ENCODE results near the gene PPM1L. TPM values are rescaled to one million over a fixed set of nuclear protein-coding genes. Genes with fewer than 3 reads are reported as not detected.

The PPM1L gene
- total RNA-seq, 1 donor from 2014 or later: 2.7 TPM

DNA sequence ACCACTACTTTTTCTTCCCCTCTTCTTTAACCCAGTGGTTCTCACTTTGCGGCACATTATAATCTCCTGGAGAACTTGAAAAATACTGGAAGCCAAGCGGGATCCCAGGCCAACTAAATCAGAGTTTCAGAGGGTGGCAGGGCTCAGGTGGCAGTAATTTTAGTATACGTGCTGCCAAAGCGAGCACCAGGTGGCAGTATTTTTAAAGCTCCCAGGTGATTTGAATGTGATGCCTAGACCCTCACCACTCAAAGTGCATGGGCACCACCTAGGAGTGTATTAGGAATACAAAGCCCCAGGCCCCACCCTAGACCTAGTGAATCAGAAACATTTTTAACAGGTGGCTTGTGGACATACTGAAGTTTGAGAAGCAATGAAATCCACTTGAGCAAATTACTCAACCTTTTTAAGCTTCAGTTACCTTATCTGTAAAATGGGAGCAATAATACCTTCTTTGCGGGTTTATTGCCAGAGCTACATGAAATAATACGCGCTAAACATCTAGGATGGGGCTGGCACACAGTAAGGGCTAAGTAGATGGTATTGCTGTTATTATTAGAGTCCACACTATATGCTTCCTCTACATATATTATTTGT is 340.8 kb downstream of the PPM1L start:
- peaks cover 2% of the 10 kb centered on the region for H3K36me3 Mint-ChIP-seq (ENCODE audit: low read depth)
- peaks cover 3% of the 10 kb centered on the region for H3K27me3 Mint-ChIP-seq
- H3K4me1 Mint-ChIP-seq: no peaks in the 10 kb centered on the region
- DNase-seq: peak; percentile 63
- no peak overlapping the region for H3K27ac Mint-ChIP-seq
- H3K9me3 Mint-ChIP-seq: no peaks in the 10 kb centered on the region
- no peak overlapping the region for H3K4me3 Mint-ChIP-seq
- intact Hi-C loops (cut with micrococcal nuclease): loop anchor here (1.0 kb wide), 1 partner anchor 177 kb away; no protein-coding TSS in a partner anchor

GRCh38 chr3:161100994-161101393 is 345.0 kb downstream of the PPM1L start:
- H3K4me3 Mint-ChIP-seq: no peak overlapping the region
- peaks cover 13% of the 10 kb centered on the region for H3K27me3 Mint-ChIP-seq
- DNase-seq: no peak
- no peaks in the 10 kb centered on the region for H3K9me3 Mint-ChIP-seq
- peaks cover 10% of the 10 kb centered on the region for H3K4me1 Mint-ChIP-seq
- intact Hi-C loops (cut with micrococcal nuclease): no loop called here
- no peak overlapping the region for H3K27ac Mint-ChIP-seq
- peaks cover 1% of the 10 kb centered on the region for H3K36me3 Mint-ChIP-seq (ENCODE audit: low read depth)

DNA sequence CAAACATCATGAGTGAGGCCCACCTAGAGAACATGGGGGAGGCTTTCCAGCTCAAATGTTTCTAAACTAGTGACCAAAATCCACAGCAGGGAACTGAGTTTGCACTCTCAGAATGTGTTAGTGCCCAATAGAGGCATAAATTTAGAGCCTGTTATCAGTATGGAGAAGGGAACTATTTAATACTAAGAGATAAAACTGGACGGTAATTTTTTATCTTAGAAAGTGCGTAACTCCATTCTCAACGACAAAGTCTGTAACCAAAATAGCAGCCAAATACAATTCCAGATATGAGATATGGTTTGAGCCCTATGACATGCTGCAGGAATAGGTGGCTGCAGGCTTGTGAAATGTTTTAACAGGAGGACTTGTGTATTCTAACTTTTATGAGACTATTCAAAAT is 345.6 kb downstream of the PPM1L start:
- no peak overlapping the region for H3K27ac Mint-ChIP-seq
- intact Hi-C loops (cut with micrococcal nuclease): no loop called here
- H3K9me3 Mint-ChIP-seq: no peaks in the 10 kb centered on the region
- no peak for DNase-seq
- H3K4me3 Mint-ChIP-seq: no peak overlapping the region
- H3K4me1 Mint-ChIP-seq: peaks cover 10% of the 10 kb centered on the region
- peaks cover 1% of the 10 kb centered on the region for H3K36me3 Mint-ChIP-seq (ENCODE audit: low read depth)
- H3K27me3 Mint-ChIP-seq: peaks cover 13% of the 10 kb centered on the region

DNA sequence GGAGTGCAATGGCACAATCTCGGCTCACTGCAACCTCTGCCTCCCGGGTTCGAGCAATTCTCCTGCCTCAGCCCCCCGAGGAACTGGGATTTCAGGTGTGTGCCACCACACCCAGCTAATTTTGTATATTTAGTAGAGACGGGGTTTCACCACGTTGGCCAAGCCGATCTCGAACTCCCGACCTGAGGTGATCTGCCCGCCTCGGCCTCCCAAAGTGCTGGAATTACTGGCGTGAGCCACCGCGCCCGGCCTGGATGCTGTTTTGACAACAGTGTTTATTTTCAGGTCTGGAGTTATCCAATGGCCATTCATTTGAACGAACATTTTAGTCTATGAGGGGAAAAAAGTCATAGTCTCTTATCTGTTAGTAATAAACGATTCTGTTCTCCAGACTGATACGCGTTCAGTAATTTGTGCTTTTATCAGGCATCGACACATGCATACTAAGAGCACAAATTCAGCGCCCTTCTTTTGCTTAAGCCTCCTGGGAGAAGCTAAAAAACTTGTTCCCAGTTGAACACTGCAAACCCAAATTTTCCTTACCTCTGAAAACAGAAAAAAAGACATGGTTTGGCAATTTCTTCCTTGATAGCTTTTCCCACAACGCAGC is 347.9 kb downstream of the PPM1L start:
- Mint-ChIP-seq H3K9me3 (peaks cover 5% of the 10 kb centered on the region), H3K27ac (no peak overlapping the region)
- intact Hi-C loops (cut with micrococcal nuclease): no loop called here

DNA sequence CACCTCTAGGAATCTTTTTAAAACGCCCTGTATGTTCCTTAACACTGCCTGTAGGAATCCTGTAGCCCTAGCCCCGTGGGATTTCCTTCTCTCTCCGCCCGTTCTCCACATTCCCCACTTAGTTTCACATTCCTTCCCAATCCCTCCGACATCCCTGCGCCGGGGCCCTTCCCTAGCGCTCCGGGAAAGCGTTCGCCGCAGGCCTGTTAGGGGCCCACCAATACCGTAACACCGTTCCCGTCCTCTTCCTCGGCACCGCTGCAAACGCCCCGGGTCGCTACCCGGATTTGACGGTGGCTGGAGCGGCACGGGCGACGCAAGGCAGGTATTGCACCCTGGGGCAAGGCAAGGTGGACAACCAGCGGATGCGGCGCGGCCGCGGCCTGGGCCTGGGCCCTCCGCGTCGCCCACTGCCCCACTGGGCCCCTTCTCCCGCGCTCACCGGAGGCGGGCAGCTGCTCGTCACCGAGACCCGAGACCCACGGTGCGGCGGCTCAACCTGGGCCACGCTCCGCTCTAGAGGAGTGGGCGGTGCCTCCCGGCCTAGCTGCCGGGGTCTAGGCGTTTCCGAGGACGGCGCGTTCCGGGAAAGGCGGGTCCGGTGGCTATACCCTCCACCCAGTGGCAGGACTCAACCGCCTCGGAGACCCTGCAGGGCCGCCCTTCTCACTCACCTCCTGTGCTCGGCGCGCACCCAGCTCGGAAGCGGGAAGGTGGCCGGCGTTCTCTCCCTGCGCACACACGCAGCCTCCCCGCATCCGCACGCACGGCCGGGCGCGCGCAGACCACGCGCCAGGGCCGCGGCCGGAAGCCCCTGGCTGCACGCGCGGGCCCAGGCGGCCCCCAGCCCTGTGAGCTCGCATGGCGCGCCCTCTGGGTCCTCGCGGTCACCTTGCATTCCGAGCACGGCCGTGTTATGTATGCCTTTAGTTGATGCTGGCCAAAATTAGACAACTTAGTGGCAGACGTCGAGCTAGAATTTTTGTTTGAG is 348.8 kb downstream of the PPM1L start, which contains the start of gene B3GALNT1:
Gene B3GALNT1, minus strand, starts transcription at position 789 of the 991 bp plus-strand sequence. CDS start 18,595 bp downstream, outside the sequence.
- peaks cover 5% of the 10 kb centered on the region for H3K9me3 Mint-ChIP-seq
- DNase-seq: peak; percentile 79
- intact Hi-C loops (cut with micrococcal nuclease): no loop called here
- peak within 1 kb of the TSS; percentile 85 for H3K4me3 Mint-ChIP-seq
- peaks cover 20% of the 10 kb centered on the region for H3K27me3 Mint-ChIP-seq
- peaks cover 1% of the 10 kb centered on the region for H3K36me3 Mint-ChIP-seq (ENCODE audit: low read depth)
- peak within 1 kb of the TSS; percentile 1 for H3K27ac Mint-ChIP-seq
- peaks cover 15% of the 10 kb centered on the region for H3K4me1 Mint-ChIP-seq

More for the DNA sequence above, 347.9 kb downstream of the PPM1L start:
- Mint-ChIP-seq H3K36me3 (ENCODE audit: low read depth) (peaks cover 1% of the 10 kb centered on the region), H3K27me3 (peaks cover 17% of the 10 kb centered on the region), H3K4me1 (peaks cover 15% of the 10 kb centered on the region), H3K4me3 (peak overlapping the region; percentile 85)
- DNase-seq: no peak

DNA sequence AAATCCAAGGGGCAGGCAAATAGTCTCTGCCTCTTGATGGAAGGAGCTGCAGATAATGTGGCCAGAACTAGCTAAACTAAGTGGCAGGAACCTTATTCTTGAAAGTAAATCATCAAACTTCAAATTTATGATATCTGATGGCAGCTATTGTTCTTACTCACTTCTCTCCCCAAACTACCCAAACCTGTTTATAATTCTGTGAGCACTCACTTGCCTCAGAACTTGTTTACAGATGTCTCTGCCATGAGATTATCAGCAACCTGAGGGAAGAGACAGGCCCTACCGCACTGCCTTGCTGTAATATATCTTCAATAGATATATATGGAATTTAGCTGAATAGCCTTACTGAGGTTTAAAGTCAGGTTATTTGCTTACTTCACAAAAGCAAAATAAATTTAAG is 351.3 kb downstream of the PPM1L start:
- Mint-ChIP-seq H3K36me3 (ENCODE audit: low read depth) (peaks cover 1% of the 10 kb centered on the region), H3K27ac (no peak overlapping the region), H3K4me3 (no peak overlapping the region), H3K27me3 (peaks cover 26% of the 10 kb centered on the region), H3K4me1 (peaks cover 15% of the 10 kb centered on the region), H3K9me3 (peaks cover 5% of the 10 kb centered on the region)
- DNase-seq: no peak
- intact Hi-C loops (cut with micrococcal nuclease): no loop called here

- Mint-ChIP-seq H3K9me3 (peaks cover 5% of the 10 kb centered on the region), H3K27ac (no peak overlapping the region), H3K36me3 (ENCODE audit: low read depth) (peaks cover 1% of the 10 kb centered on the region), H3K4me1 (peaks cover 15% of the 10 kb centered on the region), H3K27me3 (peaks cover 26% of the 10 kb centered on the region), H3K4me3 (no peak overlapping the region)
- DNase-seq: no peak
- intact Hi-C loops (cut with micrococcal nuclease): no loop called here
Measured at GRCh38 chr3:161108840-161109239, 352.8 kb downstream of the PPM1L start.

- peaks cover 32% of the 10 kb centered on the region for H3K9me3 Mint-ChIP-seq
Measured at GRCh38 chr3:161117646-161118045, 361.6 kb downstream of the PPM1L start.

DNA sequence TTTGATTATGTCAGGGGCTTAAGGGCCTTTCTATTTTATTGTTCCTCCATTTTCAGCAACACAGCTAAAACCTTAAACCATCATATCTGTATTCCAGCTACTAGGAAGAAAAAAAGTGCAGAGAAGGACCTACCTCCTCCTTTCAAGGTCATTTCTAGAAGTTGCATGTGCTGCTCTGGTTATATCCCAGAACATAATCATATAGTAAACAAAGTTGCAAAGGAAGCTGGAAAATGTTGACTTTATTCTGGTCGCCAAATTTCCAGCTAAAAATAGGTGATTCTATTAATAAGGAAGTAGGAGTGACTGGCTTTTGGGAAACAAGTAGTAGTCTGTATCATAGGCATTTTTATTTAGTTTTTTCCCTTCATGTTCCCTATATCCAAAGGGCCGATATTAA is 370.5 kb downstream of the PPM1L start:
- Mint-ChIP-seq H3K27ac (no peak overlapping the region), H3K9me3 (peaks cover 8% of the 10 kb centered on the region), H3K4me1 (no peaks in the 10 kb centered on the region), H3K27me3 (peaks cover 3% of the 10 kb centered on the region), H3K36me3 (ENCODE audit: low read depth) (no peaks in the 10 kb centered on the region), H3K4me3 (no peak overlapping the region)
- DNase-seq: no peak
- intact Hi-C loops (cut with micrococcal nuclease): no loop called here

More at GRCh38 chr3:161117646-161118045, 361.6 kb downstream of the PPM1L start:
- Mint-ChIP-seq H3K4me3 (no peak overlapping the region), H3K27ac (no peak overlapping the region), H3K27me3 (peaks cover 4% of the 10 kb centered on the region), H3K36me3 (ENCODE audit: low read depth) (peaks cover 2% of the 10 kb centered on the region), H3K4me1 (no peaks in the 10 kb centered on the region)
- no peak for DNase-seq
- intact Hi-C loops (cut with micrococcal nuclease): no loop called here

Other genes with a start within 250 kb of the PPM1L start
- gene KPNA4, start 190.7 kb upstream of the PPM1L start, total RNA-seq: 72.5 and 75.9 TPM in 2 replicates
- gene ARL14, start 79.1 kb upstream of the PPM1L start, total RNA-seq: not detected in 2 replicates